ENCODE data around the gene S100PBP. TPM values are rescaled to one million over a fixed set of nuclear protein-coding genes. Genes with fewer than 3 reads are reported as not detected.

Gene S100PBP
- total RNA-seq, 1 experiment from 2014 or later = 69.3 TPM

- TF ChIP-seq EZH2 (IDR thresholded peaks at IDR 0.05; ENCODE audit: borderline replicate concordance, low read depth, low read length, poor library complexity, severe bottlenecking) (no peak), CTCF (conservative IDR thresholded peaks at IDR 0.05; ENCODE audit: low read depth, low read length) (no peak)
- H3K9me3 ChIP-seq (ENCODE audit: low read depth, low read length, poor library complexity, severe bottlenecking) = no peaks in the 10 kb centered on the region
- peaks cover 4% of the 10 kb centered on the region for H3K4me1 ChIP-seq (ENCODE audit: insufficient read depth, low read length, poor library complexity, severe bottlenecking)
- H3K36me3 ChIP-seq (ENCODE audit: insufficient read depth, low read length, poor library complexity, severe bottlenecking) = no peaks in the 10 kb centered on the region
- intact Hi-C loops (cut with micrococcal nuclease; ENCODE audit: unreplicated experiment) = no loop called here
- peaks cover 11% of the 10 kb centered on the region for H3K27me3 ChIP-seq (replicated peaks; ENCODE audit: insufficient read depth, low read depth, low read length, poor library complexity)
- no peak for DNase-seq (ENCODE audit: low spot score)
- no peak overlapping the region for H3K27ac ChIP-seq (ENCODE audit: low read depth, low read length, poor library complexity, severe bottlenecking)
- no peak overlapping the region for H3K4me3 ChIP-seq (ENCODE audit: low read depth, low read length, poor library complexity, severe bottlenecking)
- BruUV-seq (replicated peaks) = no TSS peak
- POLR2A ChIA-PET (ENCODE audit: low non-redundant PET) = interaction anchor here (0.5 kb wide), 1 partner anchor 88 kb away, joined by 6 read pairs; no protein-coding TSS in a partner anchor
- CTCF ChIA-PET = no interaction called here
Measured at GRCh38 chr1:32887623-32888022, 70.2 kb downstream of the S100PBP start.

GRCh38 chr1:32888134-32888533 is 70.7 kb downstream of the S100PBP start:
- ChIA-PET POLR2A (ENCODE audit: low non-redundant PET) (interaction anchor here (0.5 kb wide), 1 partner anchor 87 kb away, joined by 6 read pairs; no protein-coding TSS in a partner anchor), CTCF (no interaction called here)
- no TSS peak for BruUV-seq (replicated peaks)
- no peak overlapping the region for H3K4me3 ChIP-seq (ENCODE audit: low read depth, low read length, poor library complexity, severe bottlenecking)
- H3K9me3 ChIP-seq (ENCODE audit: low read depth, low read length, poor library complexity, severe bottlenecking) = no peaks in the 10 kb centered on the region
- TF ChIP-seq EZH2 (IDR thresholded peaks at IDR 0.05; ENCODE audit: borderline replicate concordance, low read depth, low read length, poor library complexity, severe bottlenecking) (no peak), CTCF (conservative IDR thresholded peaks at IDR 0.05; ENCODE audit: low read depth, low read length) (no peak)
- intact Hi-C loops (cut with micrococcal nuclease; ENCODE audit: unreplicated experiment) = no loop called here
- no peaks in the 10 kb centered on the region for H3K36me3 ChIP-seq (ENCODE audit: insufficient read depth, low read length, poor library complexity, severe bottlenecking)
- peaks cover 8% of the 10 kb centered on the region for H3K4me1 ChIP-seq (ENCODE audit: insufficient read depth, low read length, poor library complexity, severe bottlenecking)
- no peak overlapping the region for H3K27ac ChIP-seq (ENCODE audit: low read depth, low read length, poor library complexity, severe bottlenecking)
- DNase-seq (ENCODE audit: low spot score) = no peak
- peaks cover 11% of the 10 kb centered on the region for H3K27me3 ChIP-seq (replicated peaks; ENCODE audit: insufficient read depth, low read depth, low read length, poor library complexity)

GRCh38 chr1:32888677-32889420 is 71.4 kb downstream of the S100PBP start:
- ChIA-PET CTCF (no interaction called here), POLR2A (ENCODE audit: low non-redundant PET) (no interaction called here)
- no peak overlapping the region for H3K4me3 ChIP-seq (ENCODE audit: low read depth, low read length, poor library complexity, severe bottlenecking)
- H3K27me3 ChIP-seq (replicated peaks; ENCODE audit: insufficient read depth, low read depth, low read length, poor library complexity) = peaks cover 11% of the 10 kb centered on the region
- no peaks in the 10 kb centered on the region for H3K9me3 ChIP-seq (ENCODE audit: low read depth, low read length, poor library complexity, severe bottlenecking)
- peaks cover 14% of the 10 kb centered on the region for H3K4me1 ChIP-seq (ENCODE audit: insufficient read depth, low read length, poor library complexity, severe bottlenecking)
- H3K27ac ChIP-seq (ENCODE audit: low read depth, low read length, poor library complexity, severe bottlenecking) = no peak overlapping the region
- no peak for DNase-seq (ENCODE audit: low spot score)
- no peak for TF ChIP-seq CTCF (conservative IDR thresholded peaks at IDR 0.05; ENCODE audit: low read depth, low read length)
- TF ChIP-seq EZH2 (IDR thresholded peaks at IDR 0.05; ENCODE audit: borderline replicate concordance, low read depth, low read length, poor library complexity, severe bottlenecking) = no peak
- intact Hi-C loops (cut with micrococcal nuclease; ENCODE audit: unreplicated experiment) = no loop called here
- no peaks in the 10 kb centered on the region for H3K36me3 ChIP-seq (ENCODE audit: insufficient read depth, low read length, poor library complexity, severe bottlenecking)
- no TSS peak for BruUV-seq (replicated peaks)
